A549 (cell line): ENCODE results near the gene SLC22A23.

ENCODE experiments used
- FOSL2 ChIP-seq, 2 experiments: fragments of 450-650 bp in 1 of 2; fragments of >200 bp in 1 of 2; sonication (Bioruptor Twin) in 1 of 2; formaldehyde crosslinking; IDR thresholded peaks; 2 replicates each; pipeline versions ENCODE4 v1.5.0 to v1.6.1; 2016 to 2020; ENCODE audit warnings: mild to moderate bottlenecking in 1 of 2, moderate library complexity in 1 of 2
- HOXB13 ChIP-seq: fragments of 250-450 bp; sonication (Bioruptor Pico); IDR thresholded peaks from 2 replicates; pipeline ENCODE4 v1.5.0; 2020; ENCODE audit warnings: low read depth, mild to moderate bottlenecking, moderate library complexity
- NR3C1 ChIP-seq: fragments of >200 bp; sonication (Bioruptor Twin); formaldehyde crosslinking; IDR thresholded peaks from 3 replicates; pipeline ENCODE4 v1.6.1; 2017
- POLR2A ChIP-seq: IDR thresholded peaks from 2 replicates; pipeline ENCODE4 v1.6.1; 2012; ENCODE audit warnings: mild to moderate bottlenecking, low read length
- POLR2AphosphoS2 ChIP-seq: conservative IDR thresholded peaks from 2 replicates; pipeline ENCODE4 v1.6.1; 2012; ENCODE audit warnings: low read length, improper control_type of control experiment, inconsistent platforms
- SREBF2 ChIP-seq: fragments of 450-650 bp; IDR thresholded peaks from 2 replicates; pipeline ENCODE4 v1.6.1; 2014; ENCODE audit warnings: mild to moderate bottlenecking, moderate library complexity
- TF ChIP-seq, protein P1 (sequence below): fragments of 450-650 bp; IDR thresholded peaks from 2 replicates; pipeline ENCODE4 v1.6.1; 2014; ENCODE audit warnings: antibody characterized with exemption
- TF ChIP-seq, protein P2 (sequence below): fragments of >200 bp; sonication (Bioruptor Twin); formaldehyde crosslinking; IDR thresholded peaks from 3 replicates; pipeline ENCODE4 v1.5.1; 2016
- TF ChIP-seq, protein P3 (sequence below): fragments of 200-600 bp; sonication (generic); IDR thresholded peaks from 2 replicates; pipeline ENCODE4 v1.6.1; 2016; ENCODE audit warnings: antibody characterized with exemption, mild to moderate bottlenecking, moderate library complexity

DNA sequence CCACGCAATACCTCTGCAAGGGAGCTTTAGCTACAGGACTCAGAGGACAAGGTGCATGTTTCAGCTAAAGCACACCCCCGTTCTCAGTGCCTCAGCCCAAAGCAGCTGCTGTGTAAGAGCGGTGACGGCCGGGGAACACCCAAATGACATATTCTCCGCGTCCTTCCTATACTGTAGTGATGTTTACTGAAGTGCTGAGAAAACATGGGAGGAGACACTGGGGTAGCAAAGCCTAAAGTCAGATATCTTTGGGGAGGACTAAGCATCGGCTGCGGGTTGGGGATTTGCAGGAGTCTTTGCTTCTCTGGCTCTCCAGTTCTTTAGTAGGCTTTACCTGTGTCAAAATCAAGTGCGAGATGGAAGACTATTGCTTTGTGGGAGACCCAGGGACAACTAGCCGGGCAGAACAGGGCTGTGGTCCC lies 1.7 kb downstream of the SLC22A23 start:
- TF ChIP-seq NR3C1 (no peak), FOSL2 (IDR thresholded peaks at IDR 0.05) (no peak), FOSL2 (CRISPR knock-in tag; IDR thresholded peaks at IDR 0.05) (no peak), HOXB13 (CRISPR knock-in tag) (no peak), POLR2AphosphoS2 (no peak), POLR2A (no peak), SREBF2 (no peak)
- TF ChIP-seq, protein P1, sequence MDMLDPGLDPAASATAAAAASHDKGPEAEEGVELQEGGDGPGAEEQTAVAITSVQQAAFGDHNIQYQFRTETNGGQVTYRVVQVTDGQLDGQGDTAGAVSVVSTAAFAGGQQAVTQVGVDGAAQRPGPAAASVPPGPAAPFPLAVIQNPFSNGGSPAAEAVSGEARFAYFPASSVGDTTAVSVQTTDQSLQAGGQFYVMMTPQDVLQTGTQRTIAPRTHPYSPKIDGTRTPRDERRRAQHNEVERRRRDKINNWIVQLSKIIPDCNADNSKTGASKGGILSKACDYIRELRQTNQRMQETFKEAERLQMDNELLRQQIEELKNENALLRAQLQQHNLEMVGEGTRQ, result no peak
- TF ChIP-seq, protein P2, sequence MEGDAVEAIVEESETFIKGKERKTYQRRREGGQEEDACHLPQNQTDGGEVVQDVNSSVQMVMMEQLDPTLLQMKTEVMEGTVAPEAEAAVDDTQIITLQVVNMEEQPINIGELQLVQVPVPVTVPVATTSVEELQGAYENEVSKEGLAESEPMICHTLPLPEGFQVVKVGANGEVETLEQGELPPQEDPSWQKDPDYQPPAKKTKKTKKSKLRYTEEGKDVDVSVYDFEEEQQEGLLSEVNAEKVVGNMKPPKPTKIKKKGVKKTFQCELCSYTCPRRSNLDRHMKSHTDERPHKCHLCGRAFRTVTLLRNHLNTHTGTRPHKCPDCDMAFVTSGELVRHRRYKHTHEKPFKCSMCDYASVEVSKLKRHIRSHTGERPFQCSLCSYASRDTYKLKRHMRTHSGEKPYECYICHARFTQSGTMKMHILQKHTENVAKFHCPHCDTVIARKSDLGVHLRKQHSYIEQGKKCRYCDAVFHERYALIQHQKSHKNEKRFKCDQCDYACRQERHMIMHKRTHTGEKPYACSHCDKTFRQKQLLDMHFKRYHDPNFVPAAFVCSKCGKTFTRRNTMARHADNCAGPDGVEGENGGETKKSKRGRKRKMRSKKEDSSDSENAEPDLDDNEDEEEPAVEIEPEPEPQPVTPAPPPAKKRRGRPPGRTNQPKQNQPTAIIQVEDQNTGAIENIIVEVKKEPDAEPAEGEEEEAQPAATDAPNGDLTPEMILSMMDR, result no peak
- TF ChIP-seq, protein P3, sequence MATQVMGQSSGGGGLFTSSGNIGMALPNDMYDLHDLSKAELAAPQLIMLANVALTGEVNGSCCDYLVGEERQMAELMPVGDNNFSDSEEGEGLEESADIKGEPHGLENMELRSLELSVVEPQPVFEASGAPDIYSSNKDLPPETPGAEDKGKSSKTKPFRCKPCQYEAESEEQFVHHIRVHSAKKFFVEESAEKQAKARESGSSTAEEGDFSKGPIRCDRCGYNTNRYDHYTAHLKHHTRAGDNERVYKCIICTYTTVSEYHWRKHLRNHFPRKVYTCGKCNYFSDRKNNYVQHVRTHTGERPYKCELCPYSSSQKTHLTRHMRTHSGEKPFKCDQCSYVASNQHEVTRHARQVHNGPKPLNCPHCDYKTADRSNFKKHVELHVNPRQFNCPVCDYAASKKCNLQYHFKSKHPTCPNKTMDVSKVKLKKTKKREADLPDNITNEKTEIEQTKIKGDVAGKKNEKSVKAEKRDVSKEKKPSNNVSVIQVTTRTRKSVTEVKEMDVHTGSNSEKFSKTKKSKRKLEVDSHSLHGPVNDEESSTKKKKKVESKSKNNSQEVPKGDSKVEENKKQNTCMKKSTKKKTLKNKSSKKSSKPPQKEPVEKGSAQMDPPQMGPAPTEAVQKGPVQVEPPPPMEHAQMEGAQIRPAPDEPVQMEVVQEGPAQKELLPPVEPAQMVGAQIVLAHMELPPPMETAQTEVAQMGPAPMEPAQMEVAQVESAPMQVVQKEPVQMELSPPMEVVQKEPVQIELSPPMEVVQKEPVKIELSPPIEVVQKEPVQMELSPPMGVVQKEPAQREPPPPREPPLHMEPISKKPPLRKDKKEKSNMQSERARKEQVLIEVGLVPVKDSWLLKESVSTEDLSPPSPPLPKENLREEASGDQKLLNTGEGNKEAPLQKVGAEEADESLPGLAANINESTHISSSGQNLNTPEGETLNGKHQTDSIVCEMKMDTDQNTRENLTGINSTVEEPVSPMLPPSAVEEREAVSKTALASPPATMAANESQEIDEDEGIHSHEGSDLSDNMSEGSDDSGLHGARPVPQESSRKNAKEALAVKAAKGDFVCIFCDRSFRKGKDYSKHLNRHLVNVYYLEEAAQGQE, result no peak
